ENCODE data around the gene KRTAP9-9. TPM values are rescaled to one million over a fixed set of nuclear protein-coding genes. Genes with fewer than 3 reads are reported as not detected.
"Not testable (repeated sequence)": the region's sequence is repeated elsewhere in the genome, so short reads cannot be mapped to it uniquely, and the experiment has no call there.

The KRTAP9-9 gene
- total RNA-seq, 2 experiments from 2014 or later = not detected

DNA sequence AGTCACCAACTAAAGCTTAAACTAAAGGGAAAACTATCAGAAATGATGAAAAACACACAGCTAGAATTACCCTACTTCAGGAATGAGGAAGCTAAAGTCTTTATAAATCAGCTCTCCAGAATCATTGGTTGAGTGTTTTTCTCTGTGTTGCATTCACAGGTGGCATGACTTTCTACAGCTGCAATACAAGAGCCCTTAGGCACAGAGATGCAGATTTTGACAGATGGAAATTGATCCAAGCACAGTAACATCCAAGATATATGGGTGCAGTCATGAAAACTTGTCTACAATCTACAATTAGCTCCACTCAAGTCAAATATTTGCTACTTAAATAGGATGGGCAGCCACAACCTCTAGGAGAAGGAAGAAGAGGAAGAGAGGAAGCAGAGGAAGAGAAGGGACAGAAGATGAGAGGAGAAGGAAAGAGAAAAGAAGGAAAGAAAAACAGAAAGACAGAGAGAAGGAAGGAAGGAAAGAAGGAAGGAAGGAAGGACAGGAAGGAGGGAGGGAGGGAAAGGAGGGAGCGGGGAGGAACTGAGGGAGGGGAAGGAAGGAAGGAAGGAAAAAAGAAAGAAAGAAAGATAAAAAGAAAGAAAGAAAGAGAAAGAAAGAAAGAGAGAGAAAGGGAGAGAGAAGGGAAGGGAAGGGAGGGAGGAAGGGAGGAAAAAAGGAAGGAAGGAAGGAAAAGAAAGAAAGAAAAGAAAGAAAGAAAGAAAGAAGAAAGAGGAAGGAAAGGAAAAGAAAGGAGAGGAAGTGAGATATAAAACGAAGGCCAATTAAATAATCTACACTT, 8.0 kb upstream of the KRTAP9-9 start:
- POLR2A ChIA-PET; H3K9me3 Mint-ChIP-seq; intact Hi-C loops (cut with DNase I, micrococcal nuclease); H3K4me1 ChIP-seq (ENCODE audit: insufficient read depth, low read length); ATAC-seq (ENCODE audit: poor library complexity); DNase-seq; H3K4me1 Mint-ChIP-seq (ENCODE audit: low read depth); H3K27ac ChIP-seq (ENCODE audit: low read depth in 1 of 2, low read length in 2 of 2); H3K4me3 Mint-ChIP-seq; H3K4me3 ChIP-seq (ENCODE audit: low read length); H3K27me3 ChIP-seq (ENCODE audit: control insufficient read depth in 1 of 2, insufficient read depth in 2 of 2, low read length in 2 of 2); CTCF ChIA-PET; H3K36me3 ChIP-seq (ENCODE audit: insufficient read depth, low read length); H3K9me3 ChIP-seq (ENCODE audit: control insufficient read depth in 1 of 2, insufficient read depth in 1 of 2, low read length in 2 of 2); H3K27ac Mint-ChIP-seq; H3K27me3 Mint-ChIP-seq; H3K36me3 Mint-ChIP-seq (ENCODE audit: low read depth): not testable (repeated sequence)

DNA sequence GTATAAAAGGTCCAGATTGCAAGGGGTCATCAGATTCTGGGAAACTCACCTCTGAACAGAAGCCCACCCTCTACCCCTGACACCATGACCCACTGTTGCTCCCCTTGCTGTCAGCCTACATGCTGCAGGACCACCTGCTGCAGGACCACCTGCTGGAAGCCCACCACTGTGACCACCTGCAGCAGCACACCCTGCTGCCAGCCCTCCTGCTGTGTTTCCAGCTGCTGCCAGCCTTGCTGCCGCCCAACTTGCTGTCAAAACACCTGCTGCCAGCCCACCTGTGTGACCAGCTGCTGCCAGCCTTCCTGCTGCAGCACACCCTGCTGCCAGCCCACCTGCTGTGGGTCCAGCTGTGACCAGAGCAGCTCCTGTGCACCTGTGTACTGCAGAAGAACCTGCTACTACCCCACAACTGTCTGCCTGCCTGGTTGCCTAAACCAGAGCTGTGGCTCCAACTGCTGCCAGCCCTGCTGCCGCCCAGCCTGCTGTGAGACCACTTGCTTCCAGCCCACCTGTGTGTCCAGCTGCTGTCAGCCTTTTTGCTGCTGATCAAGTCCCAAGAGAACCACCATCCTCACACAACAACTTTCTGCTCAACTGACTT, 5.4 kb upstream of the KRTAP9-9 start, which contains the start of gene KRTAP9-4:
Gene KRTAP9-4, plus strand, starts transcription at position 51 of the 604 bp plus-strand sequence. Its CDS starts 34 bp downstream, at position 85.
- H3K4me3 Mint-ChIP-seq; H3K4me1 Mint-ChIP-seq (ENCODE audit: low read depth); H3K27ac Mint-ChIP-seq; ATAC-seq (ENCODE audit: poor library complexity); POLR2A ChIA-PET; H3K27me3 ChIP-seq (ENCODE audit: control insufficient read depth in 1 of 2, insufficient read depth in 2 of 2, low read length in 2 of 2); H3K36me3 Mint-ChIP-seq (ENCODE audit: low read depth); H3K36me3 ChIP-seq (ENCODE audit: insufficient read depth, low read length); DNase-seq; H3K27ac ChIP-seq (ENCODE audit: low read depth in 1 of 2, low read length in 2 of 2); H3K9me3 ChIP-seq (ENCODE audit: control insufficient read depth in 1 of 2, insufficient read depth in 1 of 2, low read length in 2 of 2); H3K4me3 ChIP-seq (ENCODE audit: low read length); CTCF ChIA-PET; H3K4me1 ChIP-seq (ENCODE audit: insufficient read depth, low read length); H3K27me3 Mint-ChIP-seq; H3K9me3 Mint-ChIP-seq: not testable (repeated sequence)
- intact Hi-C loops (cut with DNase I, micrococcal nuclease) = loop anchor here in 1 of 2 experiments (5.0 kb wide), 1 partner anchor 43 kb away; no protein-coding TSS in a partner anchor

DNA sequence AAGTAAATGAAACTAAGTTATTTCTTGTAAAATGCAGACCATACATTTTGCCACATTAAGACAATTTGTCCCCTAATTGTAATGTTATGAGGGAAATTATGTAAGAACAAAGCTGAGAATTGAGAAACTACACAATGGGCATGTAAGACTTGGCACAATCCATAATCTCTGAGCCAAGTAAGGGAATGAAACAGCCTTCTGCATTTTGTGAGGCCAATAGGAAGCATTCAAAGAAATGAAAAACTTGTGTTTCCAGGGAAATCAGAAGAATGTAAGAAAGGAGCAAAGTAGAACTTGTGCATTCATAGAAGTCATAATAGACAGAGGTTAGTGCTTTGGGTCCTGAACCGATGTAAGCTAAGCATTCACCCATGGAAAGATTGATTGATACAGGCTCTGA, 3.9 kb upstream of the KRTAP9-9 start:
- Histone ChIP-seq H3K36me3 (ENCODE audit: insufficient read depth, low read length) (no peaks in the 10 kb centered on the region), H3K4me3 (ENCODE audit: low read length) (no peak overlapping the region), H3K9me3 (ENCODE audit: control insufficient read depth in 1 of 2, insufficient read depth in 1 of 2, low read length in 2 of 2) (no peaks in the 10 kb centered on the region), H3K27ac (ENCODE audit: low read depth in 1 of 2, low read length in 2 of 2) (no peak overlapping the region), H3K27me3 (ENCODE audit: control insufficient read depth in 1 of 2, insufficient read depth in 2 of 2, low read length in 2 of 2) (no peaks in the 10 kb centered on the region), H3K4me1 (ENCODE audit: insufficient read depth, low read length) (no peaks in the 10 kb centered on the region)
- no peak overlapping the region for H3K4me3 Mint-ChIP-seq
- POLR2A ChIA-PET = no interaction called here
- no peaks in the 10 kb centered on the region for H3K9me3 Mint-ChIP-seq
- no peaks in the 10 kb centered on the region for H3K36me3 Mint-ChIP-seq (ENCODE audit: low read depth)
- DNase-seq (no peak), ATAC-seq (ENCODE audit: poor library complexity) (no peak)
- H3K27me3 Mint-ChIP-seq = peaks cover 9% of the 10 kb centered on the region
- no peak overlapping the region for H3K27ac Mint-ChIP-seq
- TF ChIP-seq, protein P1, sequence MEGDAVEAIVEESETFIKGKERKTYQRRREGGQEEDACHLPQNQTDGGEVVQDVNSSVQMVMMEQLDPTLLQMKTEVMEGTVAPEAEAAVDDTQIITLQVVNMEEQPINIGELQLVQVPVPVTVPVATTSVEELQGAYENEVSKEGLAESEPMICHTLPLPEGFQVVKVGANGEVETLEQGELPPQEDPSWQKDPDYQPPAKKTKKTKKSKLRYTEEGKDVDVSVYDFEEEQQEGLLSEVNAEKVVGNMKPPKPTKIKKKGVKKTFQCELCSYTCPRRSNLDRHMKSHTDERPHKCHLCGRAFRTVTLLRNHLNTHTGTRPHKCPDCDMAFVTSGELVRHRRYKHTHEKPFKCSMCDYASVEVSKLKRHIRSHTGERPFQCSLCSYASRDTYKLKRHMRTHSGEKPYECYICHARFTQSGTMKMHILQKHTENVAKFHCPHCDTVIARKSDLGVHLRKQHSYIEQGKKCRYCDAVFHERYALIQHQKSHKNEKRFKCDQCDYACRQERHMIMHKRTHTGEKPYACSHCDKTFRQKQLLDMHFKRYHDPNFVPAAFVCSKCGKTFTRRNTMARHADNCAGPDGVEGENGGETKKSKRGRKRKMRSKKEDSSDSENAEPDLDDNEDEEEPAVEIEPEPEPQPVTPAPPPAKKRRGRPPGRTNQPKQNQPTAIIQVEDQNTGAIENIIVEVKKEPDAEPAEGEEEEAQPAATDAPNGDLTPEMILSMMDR (IDR thresholded peaks at IDR 0.05) = no peak
- CTCF ChIA-PET = no interaction called here
- H3K4me1 Mint-ChIP-seq (ENCODE audit: low read depth) = no peaks in the 10 kb centered on the region
- intact Hi-C loops (cut with DNase I, micrococcal nuclease) = loop anchor here in 1 of 2 experiments (5.0 kb wide), 1 partner anchor 41 kb away; no protein-coding TSS in a partner anchor

DNA sequence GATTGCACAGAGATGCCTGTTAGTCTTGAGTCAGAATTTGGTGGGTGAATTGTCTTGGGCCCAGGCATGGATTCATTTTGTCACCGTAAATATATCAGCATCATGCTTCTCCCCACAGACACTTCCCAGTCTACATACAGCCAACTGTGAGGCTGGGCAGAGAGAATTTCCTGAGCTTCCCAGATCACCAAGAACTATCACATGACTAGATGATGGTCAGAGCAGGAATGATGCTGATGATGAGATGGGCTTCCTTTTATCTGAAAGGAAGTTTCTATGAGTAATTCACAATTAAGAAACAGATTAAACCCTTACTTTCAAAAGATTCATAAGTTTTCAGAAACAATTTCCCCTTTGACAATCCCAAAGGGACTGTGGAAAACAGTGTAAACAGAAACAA, 323 bp upstream of the KRTAP9-9 start:
- Histone ChIP-seq H3K27ac (ENCODE audit: low read depth in 1 of 2, low read length in 2 of 2) (no peak overlapping the region), H3K27me3 (ENCODE audit: control insufficient read depth in 1 of 2, insufficient read depth in 2 of 2, low read length in 2 of 2) (no peaks in the 10 kb centered on the region), H3K9me3 (ENCODE audit: control insufficient read depth in 1 of 2, insufficient read depth in 1 of 2, low read length in 2 of 2) (no peaks in the 10 kb centered on the region), H3K4me1 (ENCODE audit: insufficient read depth, low read length) (no peaks in the 10 kb centered on the region), H3K36me3 (ENCODE audit: insufficient read depth, low read length) (no peaks in the 10 kb centered on the region), H3K4me3 (ENCODE audit: low read length) (no peak overlapping the region)
- intact Hi-C loops (cut with DNase I, micrococcal nuclease) = loop anchor here in 1 of 2 experiments (5.0 kb wide), 1 partner anchor 37 kb away; no protein-coding TSS in a partner anchor
- POLR2A ChIA-PET = no interaction called here
- TF ChIP-seq, protein P1 (IDR thresholded peaks at IDR 0.05) = no peak
- ATAC-seq (ENCODE audit: poor library complexity) (no peak), DNase-seq (no peak)
- peaks cover under 1% of the 10 kb centered on the region for H3K4me1 Mint-ChIP-seq (ENCODE audit: low read depth)
- no peak overlapping the region for H3K27ac Mint-ChIP-seq
- H3K4me3 Mint-ChIP-seq = no peak overlapping the region
- no peaks in the 10 kb centered on the region for H3K36me3 Mint-ChIP-seq (ENCODE audit: low read depth)
- no peaks in the 10 kb centered on the region for H3K9me3 Mint-ChIP-seq
- peaks cover 20% of the 10 kb centered on the region for H3K27me3 Mint-ChIP-seq
- CTCF ChIA-PET = no interaction called here
